Measurements from ENCODE around the gene PBX3.

The PBX3 gene

GRCh38 chr9:125985142-125985997 is 238.2 kb downstream of the PBX3 start:
- TF ChIP-seq PAX5 (IDR thresholded peaks at IDR 0.05; ENCODE audit: insufficient read depth, low read length, severe bottlenecking) (no peak), POLR2AphosphoS5 (IDR thresholded peaks at IDR 0.05; ENCODE audit: low read depth, low read length) (no peak), TAF1 (IDR thresholded peaks at IDR 0.05; ENCODE audit: low read depth, low read length) (no peak), POLR2A (IDR thresholded peaks at IDR 0.05; ENCODE audit: low read depth, low read length) (no peak), SPI1 (IDR thresholded peaks at IDR 0.05; ENCODE audit: low read depth, low read length) (no peak), POU2F2 (IDR thresholded peaks at IDR 0.05; ENCODE audit: low read depth, low read length) (no peak)
- FAIRE-seq: no peak
- DNase-seq (ENCODE audit: insufficient read length, low spot score): no peak

- DNase-seq (ENCODE audit: insufficient read length, low spot score) (no peak), FAIRE-seq (no peak)
- no peak for TF ChIP-seq SPI1 (IDR thresholded peaks at IDR 0.05; ENCODE audit: low read depth, low read length)
- TF ChIP-seq POLR2AphosphoS5 (IDR thresholded peaks at IDR 0.05; ENCODE audit: low read depth, low read length): no peak
- no peak for TF ChIP-seq POLR2A (IDR thresholded peaks at IDR 0.05; ENCODE audit: low read depth, low read length)
- TF ChIP-seq TAF1 (IDR thresholded peaks at IDR 0.05; ENCODE audit: low read depth, low read length): no peak
Observed at GRCh38 chr9:125985998-125986655, 239.0 kb downstream of the PBX3 start.

GRCh38 chr9:125986966-125987365 is 239.8 kb downstream of the PBX3 start:
- no peak for FAIRE-seq
- DNase-seq (ENCODE audit: insufficient read length, low spot score): no peak
- TF ChIP-seq SPI1 (IDR thresholded peaks at IDR 0.05; ENCODE audit: low read depth, low read length): no peak
- no peak for TF ChIP-seq POU2F2 (IDR thresholded peaks at IDR 0.05; ENCODE audit: low read depth, low read length)
- TF ChIP-seq POLR2A (IDR thresholded peaks at IDR 0.05; ENCODE audit: low read depth, low read length): no peak
- no peak for TF ChIP-seq PAX5 (IDR thresholded peaks at IDR 0.05; ENCODE audit: insufficient read depth, low read length, severe bottlenecking)
- TF ChIP-seq POLR2AphosphoS5 (IDR thresholded peaks at IDR 0.05; ENCODE audit: low read depth, low read length): no peak
- no peak for TF ChIP-seq TAF1 (IDR thresholded peaks at IDR 0.05; ENCODE audit: low read depth, low read length)

- FAIRE-seq: no peak
- no peak for DNase-seq (ENCODE audit: insufficient read length, low spot score)
- TF ChIP-seq POU2F2 (IDR thresholded peaks at IDR 0.05; ENCODE audit: low read depth, low read length) (no peak), PAX5 (IDR thresholded peaks at IDR 0.05; ENCODE audit: insufficient read depth, low read length, severe bottlenecking) (no peak), POLR2A (IDR thresholded peaks at IDR 0.05; ENCODE audit: low read depth, low read length) (no peak), POLR2AphosphoS5 (IDR thresholded peaks at IDR 0.05; ENCODE audit: low read depth, low read length) (no peak), TAF1 (IDR thresholded peaks at IDR 0.05; ENCODE audit: low read depth, low read length) (no peak), SPI1 (IDR thresholded peaks at IDR 0.05; ENCODE audit: low read depth, low read length) (no peak)
Observed at GRCh38 chr9:125987420-125987819, 240.2 kb downstream of the PBX3 start.

GRCh38 chr9:125988479-125989050 is 241.4 kb downstream of the PBX3 start:
- no peak for FAIRE-seq
- TF ChIP-seq POLR2A (IDR thresholded peaks at IDR 0.05; ENCODE audit: low read depth, low read length): no peak
- no peak for TF ChIP-seq PAX5 (IDR thresholded peaks at IDR 0.05; ENCODE audit: insufficient read depth, low read length, severe bottlenecking)
- no peak for TF ChIP-seq POLR2AphosphoS5 (IDR thresholded peaks at IDR 0.05; ENCODE audit: low read depth, low read length)
- no peak for TF ChIP-seq SPI1 (IDR thresholded peaks at IDR 0.05; ENCODE audit: low read depth, low read length)
- no peak for TF ChIP-seq POU2F2 (IDR thresholded peaks at IDR 0.05; ENCODE audit: low read depth, low read length)
- TF ChIP-seq TAF1 (IDR thresholded peaks at IDR 0.05; ENCODE audit: low read depth, low read length): no peak
- no peak for DNase-seq (ENCODE audit: insufficient read length, low spot score)

GRCh38 chr9:125989090-125989501 is 241.9 kb downstream of the PBX3 start:
- DNase-seq (ENCODE audit: insufficient read length, low spot score) (no peak), FAIRE-seq (no peak)
- TF ChIP-seq SPI1 (IDR thresholded peaks at IDR 0.05; ENCODE audit: low read depth, low read length) (no peak), POLR2A (IDR thresholded peaks at IDR 0.05; ENCODE audit: low read depth, low read length) (no peak), POLR2AphosphoS5 (IDR thresholded peaks at IDR 0.05; ENCODE audit: low read depth, low read length) (no peak), PAX5 (IDR thresholded peaks at IDR 0.05; ENCODE audit: insufficient read depth, low read length, severe bottlenecking) (no peak), TAF1 (IDR thresholded peaks at IDR 0.05; ENCODE audit: low read depth, low read length) (no peak), POU2F2 (IDR thresholded peaks at IDR 0.05; ENCODE audit: low read depth, low read length) (no peak)

GRCh38 chr9:125989524-125990180 is 242.5 kb downstream of the PBX3 start:
- no peak for TF ChIP-seq POLR2AphosphoS5 (IDR thresholded peaks at IDR 0.05; ENCODE audit: low read depth, low read length)
- TF ChIP-seq TAF1 (IDR thresholded peaks at IDR 0.05; ENCODE audit: low read depth, low read length): no peak
- no peak for TF ChIP-seq POLR2A (IDR thresholded peaks at IDR 0.05; ENCODE audit: low read depth, low read length)
- no peak for TF ChIP-seq PAX5 (IDR thresholded peaks at IDR 0.05; ENCODE audit: insufficient read depth, low read length, severe bottlenecking)
- no peak for TF ChIP-seq POU2F2 (IDR thresholded peaks at IDR 0.05; ENCODE audit: low read depth, low read length)
- FAIRE-seq (no peak), DNase-seq (ENCODE audit: insufficient read length, low spot score) (no peak)

- TF ChIP-seq TAF1 (IDR thresholded peaks at IDR 0.05; ENCODE audit: low read depth, low read length) (no peak), POLR2A (IDR thresholded peaks at IDR 0.05; ENCODE audit: low read depth, low read length) (no peak), SPI1 (IDR thresholded peaks at IDR 0.05; ENCODE audit: low read depth, low read length) (no peak), POU2F2 (IDR thresholded peaks at IDR 0.05; ENCODE audit: low read depth, low read length) (no peak), PAX5 (IDR thresholded peaks at IDR 0.05; ENCODE audit: insufficient read depth, low read length, severe bottlenecking) (no peak), POLR2AphosphoS5 (IDR thresholded peaks at IDR 0.05; ENCODE audit: low read depth, low read length) (no peak)
- DNase-seq (ENCODE audit: insufficient read length, low spot score): no peak
- FAIRE-seq: no peak
Observed at GRCh38 chr9:125990186-125990792, 243.1 kb downstream of the PBX3 start.
